DOHH2 (cell line): ENCODE results near the gene ANKRD37.
"Not testable (repeated sequence)": the region's sequence is repeated elsewhere in the genome, so short reads cannot be mapped to it uniquely, and the experiment has no call there.

ENCODE experiments used
- H3F3A ChIP-seq: fragments of 200-600 bp; sonication (generic), shearing (Covaris generic); 2 replicates; pipeline ENCODE4 v1.6.0; 2016; ENCODE audit warnings: antibody characterized with exemption, mild to moderate bottlenecking; ENCODE audit not compliant: control insufficient read depth, insufficient read depth
- H3K27ac ChIP-seq: fragments of 200-600 bp; sonication (generic); 2 replicates; pipeline ENCODE4 v1.5.1; 2014; ENCODE audit warnings: low read depth, mild to moderate bottlenecking, low read length, moderate library complexity
- H3K27me3 ChIP-seq: fragments of 200-600 bp; sonication (generic); 2 replicates; pipeline ENCODE4 v1.6.1; 2014; ENCODE audit warnings: mild to moderate bottlenecking, low read length, mixed read lengths; ENCODE audit not compliant: control insufficient read depth
- H3K36me3 ChIP-seq: fragments of 200-600 bp; sonication (generic); 2 replicates; pipeline ENCODE4 v1.6.1; 2014; ENCODE audit warnings: mild to moderate bottlenecking, low read length, moderate library complexity, mixed read lengths; ENCODE audit not compliant: control insufficient read depth
- H3K4me1 ChIP-seq: fragments of 200-600 bp; sonication (generic); 2 replicates; pipeline ENCODE4 v1.6.1; 2014; ENCODE audit warnings: mild to moderate bottlenecking, low read length, mixed read lengths; ENCODE audit not compliant: control insufficient read depth
- H3K4me2 ChIP-seq: fragments of 200-600 bp; sonication (generic); 2 replicates; pipeline ENCODE4 v1.6.0; 2014; ENCODE audit warnings: mild to moderate bottlenecking, low read length, moderate library complexity
- H3K4me3 ChIP-seq: fragments of 200-600 bp; sonication (generic); 2 replicates; pipeline ENCODE4 v1.5.1; 2014; ENCODE audit warnings: mild to moderate bottlenecking, low read length, mixed read lengths
- H3K79me2 ChIP-seq: fragments of 200-600 bp; sonication (generic); 2 replicates; pipeline ENCODE4 v1.6.1; 2014; ENCODE audit warnings: mild to moderate bottlenecking, low read length, mixed read lengths; ENCODE audit not compliant: control insufficient read depth
- H3K9me2 ChIP-seq: fragments of 200-600 bp; sonication (generic); replicated peaks from 2 replicates; pipeline ENCODE4 v1.6.1; 2014; ENCODE audit warnings: mild to moderate bottlenecking, low read length, mixed read lengths; ENCODE audit not compliant: control insufficient read depth
- H3K9me3 ChIP-seq: fragments of 200-600 bp; sonication (generic); 2 replicates; pipeline ENCODE4 v1.6.1; 2014; ENCODE audit warnings: antibody characterized with exemption, low read length, mixed read lengths; ENCODE audit not compliant: control insufficient read depth, insufficient read depth
- H4K20me1 ChIP-seq: fragments of 200-600 bp; sonication (generic); 2 replicates; pipeline ENCODE4 v1.6.0; 2014; ENCODE audit warnings: low read depth, mild to moderate bottlenecking, antibody characterized with exemption, low read length, moderate library complexity; ENCODE audit not compliant: control insufficient read depth, insufficient read depth
- EZH2phosphoT487 ChIP-seq: fragments of 200-600 bp; sonication (generic); IDR thresholded peaks from 2 replicates; pipeline ENCODE4 v1.6.1; 2017; ENCODE audit warnings: borderline replicate concordance, mild to moderate bottlenecking, antibody characterized with exemption, low read length, moderate library complexity, mixed read lengths
- TF ChIP-seq, protein P1 (sequence below): fragments of 200-600 bp; sonication (generic); IDR thresholded peaks from one replicate; pipeline ENCODE4 v1.5.1; 2014; ENCODE audit warnings: antibody characterized with exemption, mild to moderate bottlenecking, low read depth, low read length; ENCODE audit not compliant: poor library complexity, severe bottlenecking

ANKRD37 gene

GRCh38 chr4:185359767-185360446 lies 36.7 kb upstream of the ANKRD37 start:
- Histone ChIP-seq H3K27ac (no peak overlapping the region), H3K9me3 (no peaks in the 10 kb centered on the region), H4K20me1 (no peaks in the 10 kb centered on the region), H3K4me1 (no peaks in the 10 kb centered on the region), H3K79me2 (no peaks in the 10 kb centered on the region), H3K36me3 (peaks cover 46% of the 10 kb centered on the region), H3F3A (no peaks in the 10 kb centered on the region), H3K9me2 (no peaks in the 10 kb centered on the region), H3K4me2 (no peak overlapping the region), H3K4me3 (no peak overlapping the region), H3K27me3 (no peaks in the 10 kb centered on the region)
- TF ChIP-seq, protein P1, sequence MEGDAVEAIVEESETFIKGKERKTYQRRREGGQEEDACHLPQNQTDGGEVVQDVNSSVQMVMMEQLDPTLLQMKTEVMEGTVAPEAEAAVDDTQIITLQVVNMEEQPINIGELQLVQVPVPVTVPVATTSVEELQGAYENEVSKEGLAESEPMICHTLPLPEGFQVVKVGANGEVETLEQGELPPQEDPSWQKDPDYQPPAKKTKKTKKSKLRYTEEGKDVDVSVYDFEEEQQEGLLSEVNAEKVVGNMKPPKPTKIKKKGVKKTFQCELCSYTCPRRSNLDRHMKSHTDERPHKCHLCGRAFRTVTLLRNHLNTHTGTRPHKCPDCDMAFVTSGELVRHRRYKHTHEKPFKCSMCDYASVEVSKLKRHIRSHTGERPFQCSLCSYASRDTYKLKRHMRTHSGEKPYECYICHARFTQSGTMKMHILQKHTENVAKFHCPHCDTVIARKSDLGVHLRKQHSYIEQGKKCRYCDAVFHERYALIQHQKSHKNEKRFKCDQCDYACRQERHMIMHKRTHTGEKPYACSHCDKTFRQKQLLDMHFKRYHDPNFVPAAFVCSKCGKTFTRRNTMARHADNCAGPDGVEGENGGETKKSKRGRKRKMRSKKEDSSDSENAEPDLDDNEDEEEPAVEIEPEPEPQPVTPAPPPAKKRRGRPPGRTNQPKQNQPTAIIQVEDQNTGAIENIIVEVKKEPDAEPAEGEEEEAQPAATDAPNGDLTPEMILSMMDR = no peak
- TF ChIP-seq EZH2phosphoT487 = no peak

GRCh38 chr4:185361872-185362271 lies 34.8 kb upstream of the ANKRD37 start:
- no peaks in the 10 kb centered on the region for H3K9me2 ChIP-seq
- no peak for TF ChIP-seq EZH2phosphoT487
- TF ChIP-seq, protein P1 = no peak
- no peaks in the 10 kb centered on the region for H3K79me2 ChIP-seq
- no peaks in the 10 kb centered on the region for H3K27me3 ChIP-seq
- H3K4me3 ChIP-seq = no peak overlapping the region
- peaks cover 43% of the 10 kb centered on the region for H3K36me3 ChIP-seq
- H3K9me3 ChIP-seq = no peaks in the 10 kb centered on the region
- no peak overlapping the region for H3K27ac ChIP-seq
- H3K4me1 ChIP-seq = no peaks in the 10 kb centered on the region
- no peaks in the 10 kb centered on the region for H3F3A ChIP-seq
- no peaks in the 10 kb centered on the region for H4K20me1 ChIP-seq
- no peak overlapping the region for H3K4me2 ChIP-seq

DNA sequence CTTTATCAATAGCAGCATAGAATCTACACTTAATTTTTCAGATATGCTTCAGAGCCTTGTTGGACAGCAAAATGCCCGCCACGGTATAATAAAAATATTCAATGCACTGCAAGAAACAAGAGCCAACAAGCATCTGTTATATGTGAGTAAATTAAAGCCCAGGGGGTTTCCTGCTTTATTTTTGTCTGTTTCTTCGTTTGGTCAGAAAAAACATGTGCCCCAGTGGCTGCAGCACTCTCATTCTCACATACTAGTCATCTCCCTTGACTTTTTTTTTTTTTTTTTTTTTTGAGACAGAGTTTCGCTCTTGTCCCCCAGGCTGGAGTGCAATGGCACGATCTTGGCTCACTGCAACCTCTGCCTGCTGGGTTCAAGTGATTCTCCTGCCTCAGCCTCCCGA lies 34.1 kb upstream of the ANKRD37 start:
- not testable (repeated sequence) for H4K20me1 ChIP-seq, H3F3A ChIP-seq, H3K27ac ChIP-seq, H3K9me2 ChIP-seq, H3K4me1 ChIP-seq, H3K9me3 ChIP-seq, H3K4me3 ChIP-seq, H3K27me3 ChIP-seq, H3K4me2 ChIP-seq, H3K79me2 ChIP-seq
- H3K36me3 ChIP-seq = peaks cover 39% of the 10 kb centered on the region

DNA sequence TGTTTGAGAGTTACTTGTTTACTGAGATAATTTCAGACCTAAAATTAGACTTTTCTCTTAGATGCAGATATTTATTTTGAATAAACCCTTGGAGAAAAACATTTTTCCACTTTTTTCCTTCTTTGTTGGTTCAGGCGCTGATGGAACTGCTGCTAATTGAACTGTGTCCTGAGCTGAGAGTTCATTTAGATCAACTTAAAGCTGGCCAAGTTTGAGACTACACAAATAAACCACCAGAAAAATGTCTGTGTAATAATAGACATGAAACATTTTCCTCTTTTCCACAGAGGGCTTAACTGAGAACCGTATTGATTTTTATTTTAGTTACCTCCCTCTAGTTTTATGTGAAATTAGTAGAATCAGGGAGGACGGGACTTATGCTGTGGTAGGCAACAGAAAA lies 33.4 kb upstream of the ANKRD37 start:
- H3F3A ChIP-seq = no peaks in the 10 kb centered on the region
- no peak overlapping the region for H3K4me2 ChIP-seq
- no peaks in the 10 kb centered on the region for H3K27me3 ChIP-seq
- no peaks in the 10 kb centered on the region for H3K9me3 ChIP-seq
- H3K9me2 ChIP-seq = no peaks in the 10 kb centered on the region
- H4K20me1 ChIP-seq = no peaks in the 10 kb centered on the region
- peaks cover 33% of the 10 kb centered on the region for H3K36me3 ChIP-seq
- TF ChIP-seq, protein P1 = no peak
- TF ChIP-seq EZH2phosphoT487 = no peak
- no peaks in the 10 kb centered on the region for H3K79me2 ChIP-seq
- H3K27ac ChIP-seq = no peak overlapping the region
- H3K4me1 ChIP-seq = no peaks in the 10 kb centered on the region
- H3K4me3 ChIP-seq = no peak overlapping the region
